Tibial artery (tissue), 4 donors: ENCODE data around the gene IGIP.

Experiments
- DNase-seq, 2 donors: peaks; one replicate each; pipeline ENCODE4 v3.0.0-alpha.2; 2019
- H3K27ac ChIP-seq, 2 donors: fragments of 200-600 bp; sonication (generic) in 1 of 2; 1 replicate in 1 of 2; 2 replicates in 1 of 2; pipeline ENCODE4 v1.5.1; 2018 to 2019; ENCODE audit warnings: mild to moderate bottlenecking in 1 of 2
- H3K27me3 ChIP-seq, 2 donors: fragments of 200-600 bp; sonication (generic) in 1 of 2; one replicate each; pipeline versions ENCODE4 v1.5.1 to v1.6.0; 2016 to 2019
- H3K36me3 ChIP-seq, 3 donors: fragments of 200-600 bp; sonication (generic) in 2 of 3; one replicate each; pipeline ENCODE4 v1.5.1; 2016 to 2019; ENCODE audit warnings: mild to moderate bottlenecking in 2 of 3
- H3K4me1 ChIP-seq, 4 donors: fragments of 200-600 bp; sonication (generic) in 2 of 4; 1 replicate in 3 of 4; 2 replicates in 1 of 4; pipeline ENCODE4 v1.5.1; 2016 to 2019
- H3K4me3 ChIP-seq, 2 donors: fragments of 200-600 bp; sonication (generic) in 1 of 2; 1 replicate in 1 of 2; 2 replicates in 1 of 2; pipeline ENCODE4 v1.5.1; 2018 to 2019; ENCODE audit warnings: mild to moderate bottlenecking in 2 of 2
- H3K9me3 ChIP-seq, 3 donors: fragments of 200-600 bp; sonication (generic) in 1 of 3; one replicate each; pipeline ENCODE4 v1.5.1; 2016 to 2019
- intact Hi-C: fragments of 100-400 bp; cut with DNase I; formaldehyde crosslinking; loops from one replicate; pipeline ENCODE4 v1.15.0; 2023; ENCODE audit warnings: low total_unique reads
- TF ChIP-seq, protein P1 (sequence below), 2 experiments: fragments of 200-600 bp in 1 of 2; fragments of 450-650 bp in 1 of 2; IDR thresholded peaks; one replicate each; pipeline ENCODE4 v1.5.1; 2017 to 2019; ENCODE audit warnings: antibody characterized with exemption in 2 of 2, mild to moderate bottlenecking in 1 of 2, moderate library complexity in 1 of 2

Gene IGIP

DNA sequence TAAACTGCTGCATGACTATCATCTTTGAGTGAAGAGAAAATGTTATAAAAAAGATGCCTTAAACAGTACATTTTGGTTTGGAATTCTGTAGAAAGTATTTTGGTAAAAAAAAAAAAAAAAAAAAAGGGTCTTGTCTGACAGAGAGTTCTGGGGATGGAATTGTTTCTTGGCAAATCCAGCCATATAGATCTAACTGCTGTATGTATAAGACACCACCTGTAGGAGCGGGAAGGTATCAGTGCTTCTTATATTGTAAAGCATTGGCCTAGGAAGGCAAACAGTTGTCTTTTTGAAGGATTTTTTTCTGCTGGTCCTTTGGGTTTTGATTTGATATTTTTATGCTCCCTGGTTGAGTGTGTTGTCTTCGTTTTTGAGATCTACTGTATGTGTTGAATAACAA, 9.0 kb upstream of the IGIP start:
- Histone ChIP-seq H3K9me3 (no peaks in the 10 kb centered on the region), H3K27me3 (no peaks in the 10 kb centered on the region), H3K27ac (no peak overlapping the region), H3K4me3 (no peak overlapping the region), H3K4me1 (peaks cover 0 to 61% (median 44%) of the 10 kb centered on the region in 4 donors), H3K36me3 (no peaks in the 10 kb centered on the region)
- no peak for DNase-seq
- TF ChIP-seq, protein P1, sequence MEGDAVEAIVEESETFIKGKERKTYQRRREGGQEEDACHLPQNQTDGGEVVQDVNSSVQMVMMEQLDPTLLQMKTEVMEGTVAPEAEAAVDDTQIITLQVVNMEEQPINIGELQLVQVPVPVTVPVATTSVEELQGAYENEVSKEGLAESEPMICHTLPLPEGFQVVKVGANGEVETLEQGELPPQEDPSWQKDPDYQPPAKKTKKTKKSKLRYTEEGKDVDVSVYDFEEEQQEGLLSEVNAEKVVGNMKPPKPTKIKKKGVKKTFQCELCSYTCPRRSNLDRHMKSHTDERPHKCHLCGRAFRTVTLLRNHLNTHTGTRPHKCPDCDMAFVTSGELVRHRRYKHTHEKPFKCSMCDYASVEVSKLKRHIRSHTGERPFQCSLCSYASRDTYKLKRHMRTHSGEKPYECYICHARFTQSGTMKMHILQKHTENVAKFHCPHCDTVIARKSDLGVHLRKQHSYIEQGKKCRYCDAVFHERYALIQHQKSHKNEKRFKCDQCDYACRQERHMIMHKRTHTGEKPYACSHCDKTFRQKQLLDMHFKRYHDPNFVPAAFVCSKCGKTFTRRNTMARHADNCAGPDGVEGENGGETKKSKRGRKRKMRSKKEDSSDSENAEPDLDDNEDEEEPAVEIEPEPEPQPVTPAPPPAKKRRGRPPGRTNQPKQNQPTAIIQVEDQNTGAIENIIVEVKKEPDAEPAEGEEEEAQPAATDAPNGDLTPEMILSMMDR (IDR thresholded peaks at IDR 0.05) = no peak
- intact Hi-C loops = no loop called here

DNA sequence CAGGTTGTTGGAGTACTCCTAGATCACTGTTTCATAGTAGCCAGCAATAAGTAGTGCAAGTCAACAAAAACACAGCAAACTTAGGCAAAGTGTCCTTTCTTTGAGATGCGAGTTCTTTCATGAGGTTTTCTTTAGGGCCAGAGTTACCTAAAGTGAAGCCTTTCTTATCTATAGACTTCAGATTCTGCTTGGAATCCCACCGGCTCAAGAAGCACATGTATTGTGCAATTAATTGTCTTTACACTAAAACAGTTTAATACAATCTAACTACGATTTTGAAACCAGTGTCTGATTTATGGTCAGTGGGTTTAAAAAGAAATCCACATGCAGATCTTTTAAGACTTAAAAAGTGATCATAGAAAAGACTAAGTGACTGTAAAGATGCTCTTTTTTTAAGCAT, 8.2 kb upstream of the IGIP start:
- H3K36me3 ChIP-seq = no peaks in the 10 kb centered on the region
- H3K27me3 ChIP-seq = no peaks in the 10 kb centered on the region
- no peak overlapping the region for H3K27ac ChIP-seq
- intact Hi-C loops = no loop called here
- H3K9me3 ChIP-seq = no peaks in the 10 kb centered on the region
- TF ChIP-seq, protein P1 (IDR thresholded peaks at IDR 0.05) = no peak
- no peak for DNase-seq
- no peak overlapping the region for H3K4me3 ChIP-seq
- peaks cover 0 to 53% (median 37%) of the 10 kb centered on the region in 4 donors for H3K4me1 ChIP-seq

DNA sequence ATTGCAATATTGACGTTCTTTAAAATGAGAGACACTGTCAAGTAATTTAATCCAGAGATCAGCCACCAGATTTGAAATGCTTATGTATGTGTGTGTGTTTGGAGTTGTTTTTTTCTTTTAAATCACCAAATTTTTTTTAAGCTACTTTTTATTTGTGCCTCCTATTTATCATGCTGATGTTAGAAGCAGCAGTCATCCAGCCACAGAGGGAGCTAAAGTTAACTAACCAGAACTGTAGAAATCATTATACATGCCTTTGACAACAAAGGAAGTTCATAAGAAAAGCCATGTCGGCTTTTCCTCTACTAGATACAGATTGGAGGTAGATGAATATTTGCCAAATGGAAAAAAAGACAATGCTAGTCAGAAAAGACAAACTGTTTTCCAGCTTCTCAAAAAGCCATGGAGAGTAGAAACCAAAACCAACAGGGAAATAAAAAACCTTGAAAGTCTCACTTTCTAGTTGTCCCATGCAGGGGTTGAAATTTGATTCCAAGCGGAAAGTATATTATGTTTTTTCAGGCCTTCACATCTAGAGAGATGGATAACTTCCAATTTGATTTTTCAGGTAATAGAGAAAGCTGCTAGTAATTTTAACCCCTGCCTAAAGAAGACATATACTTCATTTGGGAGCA, 7.3 kb upstream of the IGIP start:
- intact Hi-C loops = no loop called here
- H3K9me3 ChIP-seq = no peaks in the 10 kb centered on the region
- H3K27me3 ChIP-seq = no peaks in the 10 kb centered on the region
- no peak for DNase-seq
- peaks cover 0 to 49% (median 30%) of the 10 kb centered on the region in 4 donors for H3K4me1 ChIP-seq
- TF ChIP-seq, protein P1 (IDR thresholded peaks at IDR 0.05) = no peak
- H3K36me3 ChIP-seq = no peaks in the 10 kb centered on the region
- no peak overlapping the region for H3K27ac ChIP-seq
- H3K4me3 ChIP-seq = no peak overlapping the region

DNA sequence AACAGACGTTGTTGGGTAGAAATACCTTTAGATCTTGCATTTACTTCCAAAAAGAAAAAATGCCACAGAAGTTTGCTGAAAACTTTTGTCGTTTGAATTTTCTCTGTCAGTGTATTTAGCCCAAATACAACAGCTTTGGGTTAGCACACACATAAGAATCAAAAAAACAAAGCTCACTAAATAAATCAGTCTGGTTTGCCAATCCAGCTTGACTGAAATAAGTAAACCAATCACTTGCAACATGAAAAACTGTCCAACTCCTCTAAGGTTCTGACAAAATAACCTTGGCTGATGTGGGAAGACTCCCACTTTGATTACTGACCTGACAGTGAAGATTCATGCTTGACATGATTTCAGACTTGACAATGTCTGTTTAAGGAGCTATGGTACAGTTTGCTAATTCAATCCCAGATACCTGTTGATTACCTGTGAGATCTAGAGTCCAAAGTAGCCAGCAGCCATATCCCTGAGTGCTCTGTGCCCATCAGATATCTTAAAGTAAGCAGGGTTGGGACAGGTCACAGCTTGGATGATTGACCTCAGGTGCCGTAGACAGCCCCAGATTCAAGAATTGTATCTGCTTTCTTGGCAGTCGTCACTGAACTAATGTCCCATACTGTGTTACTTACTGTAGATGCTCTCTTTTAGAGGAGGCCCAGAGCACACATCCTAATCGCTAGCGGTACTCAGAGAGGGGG, 727 bp downstream of the IGIP start:
- Histone ChIP-seq H3K27ac (no peak overlapping the region), H3K36me3 (no peaks in the 10 kb centered on the region), H3K4me1 (peaks cover 0 to 21% (median 2%) of the 10 kb centered on the region in 4 donors), H3K27me3 (no peaks in the 10 kb centered on the region), H3K4me3 (no peak overlapping the region), H3K9me3 (no peaks in the 10 kb centered on the region)
- TF ChIP-seq, protein P1 (IDR thresholded peaks at IDR 0.05) = no peak
- intact Hi-C loops = no loop called here
- no peak for DNase-seq

DNA sequence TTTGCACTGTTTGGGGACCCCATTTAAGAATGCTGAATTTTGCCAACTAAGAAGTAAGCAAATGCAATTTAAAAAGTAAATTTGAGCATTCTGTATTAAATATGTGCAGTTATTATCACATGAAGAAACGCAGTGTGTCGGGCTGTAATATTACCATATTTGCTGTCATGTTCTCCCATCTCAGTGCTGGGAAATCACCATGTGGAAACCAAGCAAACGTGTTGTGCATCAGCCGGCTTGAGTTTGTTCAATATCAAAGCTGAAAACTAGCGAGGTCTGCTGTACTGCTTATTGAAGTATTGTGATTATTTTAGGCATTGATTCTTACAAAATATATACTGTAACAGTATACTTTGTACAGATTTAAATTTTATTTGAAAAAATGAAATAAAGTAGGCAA, 2.6 kb downstream of the IGIP start:
- intact Hi-C loops = no loop called here

More for the DNA sequence above, 2.6 kb downstream of the IGIP start:
- TF ChIP-seq, protein P1 (IDR thresholded peaks at IDR 0.05) = no peak
- no peaks in the 10 kb centered on the region for H3K36me3 ChIP-seq
- H3K4me3 ChIP-seq = no peak overlapping the region
- no peaks in the 10 kb centered on the region for H3K27me3 ChIP-seq
- no peaks in the 10 kb centered on the region for H3K9me3 ChIP-seq
- H3K4me1 ChIP-seq = peaks cover 0 to 35% (median 15%) of the 10 kb centered on the region in 4 donors
- DNase-seq = no peak
- H3K27ac ChIP-seq = no peak overlapping the region
